ENCODE data around the gene TSPAN10. TPM values are rescaled to one million over a fixed set of nuclear protein-coding genes. Genes with fewer than 3 reads are reported as not detected.

Gene TSPAN10
- total RNA-seq, 1 experiment from 2014 or later: 4.0 TPM

DNA sequence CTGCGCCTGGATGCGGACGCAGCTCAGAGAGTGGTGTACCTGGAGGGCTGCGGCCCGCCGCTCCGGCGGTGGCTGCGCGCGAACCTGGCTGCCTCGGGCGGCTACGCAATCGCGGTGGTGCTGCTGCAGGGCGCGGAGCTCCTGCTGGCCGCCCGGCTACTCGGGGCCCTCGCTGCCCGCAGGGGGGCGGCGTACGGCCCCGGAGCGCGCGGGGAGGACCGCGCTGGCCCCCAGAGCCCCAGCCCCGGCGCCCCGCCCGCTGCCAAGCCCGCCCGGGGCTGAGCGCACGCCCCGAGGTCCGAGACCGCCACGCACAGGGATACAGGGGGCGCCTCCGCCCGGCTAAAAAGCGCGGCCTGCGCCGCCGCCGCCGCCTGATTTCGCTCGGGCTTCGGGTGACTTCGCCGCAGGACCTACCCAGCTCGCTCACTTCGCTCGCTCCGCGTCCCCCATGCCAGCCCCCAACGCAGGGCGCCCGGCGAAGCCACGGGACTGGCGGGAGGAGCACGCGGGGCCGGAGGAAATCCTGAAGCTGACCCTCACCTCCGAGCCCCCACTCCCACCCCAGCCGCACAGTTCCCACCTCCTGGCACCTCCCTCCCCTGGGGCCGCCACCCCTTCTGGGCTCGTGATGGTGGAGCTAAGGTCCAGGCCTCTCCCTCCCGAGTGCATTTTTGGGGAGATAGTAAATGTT lies 11.2 kb downstream of the TSPAN10 start:
- H3K4me3 Mint-ChIP-seq (ENCODE audit: unreplicated experiment): no peak overlapping the region
- H3K9me3 Mint-ChIP-seq (ENCODE audit: unreplicated experiment): no peaks in the 10 kb centered on the region
- H3K36me3 Mint-ChIP-seq (ENCODE audit: insufficient read depth, unreplicated experiment): no peaks in the 10 kb centered on the region
- Histone ChIP-seq H3K27me3 (replicated peaks; ENCODE audit: control insufficient read depth, insufficient read depth, low read length) (no peaks in the 10 kb centered on the region), H3K36me3 (ENCODE audit: control insufficient read depth, insufficient read depth, low read length) (no peaks in the 10 kb centered on the region), H3K4me1 (no peaks in the 10 kb centered on the region), H3K9me3 (peaks cover 10% of the 10 kb centered on the region), H3K4me3 (ENCODE audit: low read depth, low read length) (no peak overlapping the region)
- ChIA-PET POLR2A (no interaction called here), CTCF (interaction anchor here (0.6 kb wide), 1 partner anchor 44 kb away, joined by 3 read pairs; no protein-coding TSS in a partner anchor)
- no TSS peak for BruUV-seq (replicated peaks)
- DNase-seq: no peak
- H3K4me1 Mint-ChIP-seq (ENCODE audit: low read depth, unreplicated experiment): peaks cover 6% of the 10 kb centered on the region
- no peaks in the 10 kb centered on the region for H3K27me3 Mint-ChIP-seq (ENCODE audit: insufficient read depth, unreplicated experiment)
- TF ChIP-seq, protein P1, sequence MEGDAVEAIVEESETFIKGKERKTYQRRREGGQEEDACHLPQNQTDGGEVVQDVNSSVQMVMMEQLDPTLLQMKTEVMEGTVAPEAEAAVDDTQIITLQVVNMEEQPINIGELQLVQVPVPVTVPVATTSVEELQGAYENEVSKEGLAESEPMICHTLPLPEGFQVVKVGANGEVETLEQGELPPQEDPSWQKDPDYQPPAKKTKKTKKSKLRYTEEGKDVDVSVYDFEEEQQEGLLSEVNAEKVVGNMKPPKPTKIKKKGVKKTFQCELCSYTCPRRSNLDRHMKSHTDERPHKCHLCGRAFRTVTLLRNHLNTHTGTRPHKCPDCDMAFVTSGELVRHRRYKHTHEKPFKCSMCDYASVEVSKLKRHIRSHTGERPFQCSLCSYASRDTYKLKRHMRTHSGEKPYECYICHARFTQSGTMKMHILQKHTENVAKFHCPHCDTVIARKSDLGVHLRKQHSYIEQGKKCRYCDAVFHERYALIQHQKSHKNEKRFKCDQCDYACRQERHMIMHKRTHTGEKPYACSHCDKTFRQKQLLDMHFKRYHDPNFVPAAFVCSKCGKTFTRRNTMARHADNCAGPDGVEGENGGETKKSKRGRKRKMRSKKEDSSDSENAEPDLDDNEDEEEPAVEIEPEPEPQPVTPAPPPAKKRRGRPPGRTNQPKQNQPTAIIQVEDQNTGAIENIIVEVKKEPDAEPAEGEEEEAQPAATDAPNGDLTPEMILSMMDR (IDR thresholded peaks at IDR 0.05; ENCODE audit: insufficient read depth in 1 of 2, low read depth in 1 of 2, low read length in 1 of 2, severe bottlenecking in 1 of 2, unreplicated experiment in 1 of 2): no peak
- no peak overlapping the region for H3K27ac Mint-ChIP-seq (ENCODE audit: unreplicated experiment)
- intact Hi-C loops (cut with micrococcal nuclease; ENCODE audit: unreplicated experiment): no loop called here

DNA sequence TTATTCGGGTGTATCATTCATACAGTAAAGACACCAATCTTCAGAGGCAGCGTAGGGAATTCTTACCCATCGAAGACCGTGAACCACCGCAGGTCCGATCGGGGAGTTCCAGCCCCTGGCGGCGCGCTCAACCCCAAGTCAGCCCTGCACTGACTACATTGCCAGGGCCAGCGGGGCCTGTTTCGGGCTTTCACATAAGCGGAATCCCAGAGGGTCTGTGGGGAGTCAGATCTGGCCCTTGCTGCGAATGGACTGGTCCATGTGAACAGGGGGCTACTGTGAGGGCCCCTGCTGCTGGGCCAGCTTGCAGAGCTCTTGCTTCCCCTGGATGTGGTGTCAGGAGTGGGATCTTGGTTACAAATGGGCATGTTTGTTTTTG lies 11.7 kb downstream of the TSPAN10 start:
- intact Hi-C loops (cut with micrococcal nuclease; ENCODE audit: unreplicated experiment): no loop called here
- POLR2A ChIA-PET: no interaction called here
- peaks cover 10% of the 10 kb centered on the region for H3K9me3 ChIP-seq
- no peaks in the 10 kb centered on the region for H3K27me3 Mint-ChIP-seq (ENCODE audit: insufficient read depth, unreplicated experiment)
- no peaks in the 10 kb centered on the region for H3K9me3 Mint-ChIP-seq (ENCODE audit: unreplicated experiment)
- H3K27me3 ChIP-seq (replicated peaks; ENCODE audit: control insufficient read depth, insufficient read depth, low read length): no peaks in the 10 kb centered on the region
- H3K4me1 ChIP-seq: no peaks in the 10 kb centered on the region
- H3K4me3 Mint-ChIP-seq (ENCODE audit: unreplicated experiment): no peak overlapping the region
- H3K4me3 ChIP-seq (ENCODE audit: low read depth, low read length): no peak overlapping the region
- H3K27ac Mint-ChIP-seq (ENCODE audit: unreplicated experiment): no peak overlapping the region
- BruUV-seq (replicated peaks): no TSS peak
- DNase-seq: no peak
- TF ChIP-seq, protein P1 (IDR thresholded peaks at IDR 0.05; ENCODE audit: insufficient read depth in 1 of 2, low read depth in 1 of 2, low read length in 1 of 2, severe bottlenecking in 1 of 2, unreplicated experiment in 1 of 2): no peak
- H3K4me1 Mint-ChIP-seq (ENCODE audit: low read depth, unreplicated experiment): peaks cover 6% of the 10 kb centered on the region
- CTCF ChIA-PET: interaction anchor here (0.6 kb wide), 1 partner anchor 43 kb away, joined by 3 read pairs; no protein-coding TSS in a partner anchor
- H3K36me3 ChIP-seq (ENCODE audit: control insufficient read depth, insufficient read depth, low read length): no peaks in the 10 kb centered on the region
- H3K36me3 Mint-ChIP-seq (ENCODE audit: insufficient read depth, unreplicated experiment): no peaks in the 10 kb centered on the region

DNA sequence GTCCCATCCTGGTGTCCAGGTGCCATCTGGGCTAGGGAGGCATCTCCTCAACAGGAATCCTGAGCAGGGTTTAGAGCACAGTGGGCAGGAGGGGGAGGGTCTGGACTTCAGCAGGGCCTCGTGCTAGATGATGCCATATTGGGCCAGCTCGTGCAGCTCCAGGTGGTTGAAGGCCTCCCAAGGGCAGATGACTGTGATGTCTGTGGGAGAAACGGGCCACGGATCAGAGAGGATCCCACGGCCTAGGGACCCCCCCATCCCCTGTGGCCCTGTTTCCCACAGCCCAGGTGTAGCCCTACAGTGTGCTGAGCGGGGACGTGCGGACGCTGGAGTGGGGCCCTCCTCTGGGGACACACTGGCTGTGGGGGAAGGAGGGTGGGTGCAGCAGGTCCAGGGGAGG lies 14.0 kb downstream of the TSPAN10 start:
- CTCF ChIA-PET: interaction anchor here (0.6 kb wide), 1 partner anchor 87 kb away, joined by 4 read pairs; no protein-coding TSS in a partner anchor
- TF ChIP-seq, protein P1 (IDR thresholded peaks at IDR 0.05; ENCODE audit: insufficient read depth in 1 of 2, low read depth in 1 of 2, low read length in 1 of 2, severe bottlenecking in 1 of 2, unreplicated experiment in 1 of 2): no peak

More for the DNA sequence above, 14.0 kb downstream of the TSPAN10 start:
- H3K27me3 ChIP-seq (replicated peaks; ENCODE audit: control insufficient read depth, insufficient read depth, low read length): no peaks in the 10 kb centered on the region
- no TSS peak for BruUV-seq (replicated peaks)
- H3K4me3 ChIP-seq (ENCODE audit: low read depth, low read length): no peak overlapping the region
- POLR2A ChIA-PET: interaction anchor here (0.6 kb wide), 2 partner anchors 11 to 22 kb away, joined by 7 to 9 read pairs; no protein-coding TSS in a partner anchor
- no peak overlapping the region for H3K27ac Mint-ChIP-seq (ENCODE audit: unreplicated experiment)
- no peak for DNase-seq
- H3K27me3 Mint-ChIP-seq (ENCODE audit: insufficient read depth, unreplicated experiment): no peaks in the 10 kb centered on the region
- intact Hi-C loops (cut with micrococcal nuclease; ENCODE audit: unreplicated experiment): no loop called here
- H3K4me3 Mint-ChIP-seq (ENCODE audit: unreplicated experiment): no peak overlapping the region
- peaks cover 10% of the 10 kb centered on the region for H3K9me3 ChIP-seq
- peaks cover 6% of the 10 kb centered on the region for H3K4me1 Mint-ChIP-seq (ENCODE audit: low read depth, unreplicated experiment)
- H3K36me3 Mint-ChIP-seq (ENCODE audit: insufficient read depth, unreplicated experiment): no peaks in the 10 kb centered on the region
- H3K4me1 ChIP-seq: no peaks in the 10 kb centered on the region
- H3K36me3 ChIP-seq (ENCODE audit: control insufficient read depth, insufficient read depth, low read length): no peaks in the 10 kb centered on the region
- no peaks in the 10 kb centered on the region for H3K9me3 Mint-ChIP-seq (ENCODE audit: unreplicated experiment)

Data from Caco-2 (cell line).